Osteoblast (primary cell): Measurements from ENCODE around the gene JPH2. TPM values are rescaled to one million over a fixed set of nuclear protein-coding genes. Genes with fewer than 3 reads are reported as not detected.

Source experiments
- DNase-seq: peaks from one replicate; pipeline ENCODE4 v3.0.0; 2011; ENCODE audit warnings: low spot score, mixed read lengths; ENCODE audit not compliant: insufficient read length; ENCODE audit errors: missing footprints
- H2AFZ ChIP-seq: 2 replicates; pipeline ENCODE4 v1.6.0; 2011; ENCODE audit warnings: mild to moderate bottlenecking, low read length
- H3K27ac ChIP-seq: 2 replicates; pipeline ENCODE4 v1.5.1; 2011; ENCODE audit warnings: mild to moderate bottlenecking, low read depth, low read length, moderate library complexity
- H3K27me3 ChIP-seq: 2 replicates; pipeline ENCODE4 v1.6.0; 2012; ENCODE audit warnings: mild to moderate bottlenecking, control low read depth, inconsistent platforms, low read length, moderate library complexity; ENCODE audit not compliant: insufficient read depth
- H3K36me3 ChIP-seq: 2 replicates; pipeline ENCODE4 v1.5.1; 2011; ENCODE audit warnings: mild to moderate bottlenecking, low read length, control low read depth, moderate library complexity; ENCODE audit not compliant: insufficient read depth
- H3K4me1 ChIP-seq: 2 replicates; pipeline ENCODE4 v1.5.1; 2011; ENCODE audit warnings: mild to moderate bottlenecking, low read length, control low read depth, moderate library complexity; ENCODE audit not compliant: insufficient read depth
- H3K4me2 ChIP-seq: 2 replicates; pipeline ENCODE4 v1.6.0; 2011; ENCODE audit warnings: mild to moderate bottlenecking, low read length; ENCODE audit not compliant: insufficient read depth
- H3K4me3 ChIP-seq: fragments of 200-600 bp; sonication (generic); 3 replicates; pipeline ENCODE4 v1.5.1; 2012; ENCODE audit warnings: mild to moderate bottlenecking, low read length, inconsistent platforms; ENCODE audit not compliant: insufficient read depth
- H3K79me2 ChIP-seq: 2 replicates; pipeline ENCODE4 v1.6.0; 2012; ENCODE audit warnings: mild to moderate bottlenecking, low read length, control low read depth, inconsistent platforms; ENCODE audit not compliant: insufficient read depth
- H3K9me3 ChIP-seq: 2 replicates; pipeline ENCODE4 v1.5.1; 2011; ENCODE audit warnings: low read depth, low read length, control low read depth
- H4K20me1 ChIP-seq: 2 replicates; pipeline ENCODE4 v1.6.0; 2012; ENCODE audit warnings: mild to moderate bottlenecking, low read length, control low read depth; ENCODE audit not compliant: insufficient read depth
- total RNA-seq: library from RNA; depleted of rRNA; stranded (reverse); fragments of >200 nt; gene quantifications from 2 replicates; pipeline ENCODE4 v1.2.3, GENCODE V29; 2012
- TF ChIP-seq, protein P1 (sequence below): IDR thresholded peaks from 2 replicates; pipeline ENCODE4 v1.5.1; 2011; ENCODE audit warnings: mild to moderate bottlenecking, low read depth, low read length, moderate library complexity; ENCODE audit errors: extremely low read depth

JPH2 gene
- total RNA-seq, 1 donor: 2.2 TPM

DNA sequence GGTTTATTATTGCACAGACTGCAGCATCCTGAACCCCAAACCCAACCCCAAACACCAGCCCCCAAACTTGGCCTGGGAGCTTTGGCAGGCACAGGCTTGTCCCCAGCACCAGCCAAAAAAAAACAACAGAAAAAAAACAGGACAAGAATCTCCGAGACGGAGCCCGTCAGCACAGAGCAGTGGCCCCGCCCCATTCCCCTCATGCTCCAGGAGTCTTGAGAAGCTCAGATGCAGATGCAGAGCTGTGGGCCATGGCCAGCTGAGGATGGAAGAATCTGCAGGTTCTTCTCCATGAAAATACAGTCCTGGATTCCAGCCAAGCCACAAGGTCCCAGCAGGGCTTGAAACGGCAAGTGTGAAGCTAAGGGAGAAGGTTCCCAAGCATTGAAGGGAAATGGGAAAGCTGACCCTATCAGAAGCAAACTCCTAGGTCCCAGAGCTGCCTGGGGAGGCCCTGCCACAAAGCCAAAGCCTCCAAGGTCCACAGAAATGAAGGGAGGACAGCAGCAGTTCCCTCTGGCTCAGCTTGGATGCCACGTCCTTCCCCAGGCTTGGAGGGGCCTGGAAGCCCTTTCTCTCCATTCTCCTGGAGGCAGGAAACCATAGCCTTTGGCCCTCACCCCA lies 75.2 kb downstream of the JPH2 start:
- TF ChIP-seq, protein P1, sequence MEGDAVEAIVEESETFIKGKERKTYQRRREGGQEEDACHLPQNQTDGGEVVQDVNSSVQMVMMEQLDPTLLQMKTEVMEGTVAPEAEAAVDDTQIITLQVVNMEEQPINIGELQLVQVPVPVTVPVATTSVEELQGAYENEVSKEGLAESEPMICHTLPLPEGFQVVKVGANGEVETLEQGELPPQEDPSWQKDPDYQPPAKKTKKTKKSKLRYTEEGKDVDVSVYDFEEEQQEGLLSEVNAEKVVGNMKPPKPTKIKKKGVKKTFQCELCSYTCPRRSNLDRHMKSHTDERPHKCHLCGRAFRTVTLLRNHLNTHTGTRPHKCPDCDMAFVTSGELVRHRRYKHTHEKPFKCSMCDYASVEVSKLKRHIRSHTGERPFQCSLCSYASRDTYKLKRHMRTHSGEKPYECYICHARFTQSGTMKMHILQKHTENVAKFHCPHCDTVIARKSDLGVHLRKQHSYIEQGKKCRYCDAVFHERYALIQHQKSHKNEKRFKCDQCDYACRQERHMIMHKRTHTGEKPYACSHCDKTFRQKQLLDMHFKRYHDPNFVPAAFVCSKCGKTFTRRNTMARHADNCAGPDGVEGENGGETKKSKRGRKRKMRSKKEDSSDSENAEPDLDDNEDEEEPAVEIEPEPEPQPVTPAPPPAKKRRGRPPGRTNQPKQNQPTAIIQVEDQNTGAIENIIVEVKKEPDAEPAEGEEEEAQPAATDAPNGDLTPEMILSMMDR: no peak
- Histone ChIP-seq H3K27ac (no peak overlapping the region), H2AFZ (no peak overlapping the region)

DNA sequence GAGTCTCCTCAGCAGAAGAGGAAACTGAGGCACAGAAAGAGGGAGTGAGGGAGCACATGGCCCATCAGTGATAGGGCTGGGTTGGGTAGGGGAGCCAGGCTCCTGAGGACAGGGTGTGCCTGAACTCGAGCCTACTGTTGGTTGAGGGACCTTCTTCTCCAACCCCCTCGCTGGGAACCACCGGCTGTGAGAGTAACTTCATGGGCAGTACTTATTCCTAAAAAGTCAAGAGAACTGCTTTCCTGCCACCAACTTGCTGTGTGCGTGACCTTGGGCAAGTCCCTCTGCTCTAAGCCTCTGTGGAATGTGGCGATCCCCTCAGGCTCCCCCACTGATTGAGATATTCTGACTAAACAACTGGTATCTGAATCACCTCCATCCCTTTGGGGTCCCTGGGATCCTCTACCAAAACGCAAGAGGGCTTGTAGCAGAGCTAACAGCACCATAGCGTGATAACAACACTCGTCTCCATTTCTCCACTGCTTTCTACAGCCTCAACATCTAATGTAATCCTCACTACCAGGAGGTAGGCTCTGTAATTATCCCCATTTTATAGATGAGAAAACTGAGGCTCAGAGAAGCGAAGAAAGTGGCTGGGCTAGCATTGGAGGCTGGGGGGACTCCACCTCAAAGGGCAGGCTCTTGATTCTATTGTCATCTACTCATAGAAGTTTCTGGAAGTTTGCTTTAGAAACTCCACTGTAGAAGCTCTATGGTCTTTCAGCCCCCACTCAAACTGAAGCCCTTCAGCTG lies 76.0 kb downstream of the JPH2 start:
- Histone ChIP-seq H3K27ac (no peak overlapping the region), H3K36me3 (no peaks in the 10 kb centered on the region), H4K20me1 (no peaks in the 10 kb centered on the region), H3K4me2 (no peak overlapping the region), H2AFZ (no peak overlapping the region), H3K79me2 (no peaks in the 10 kb centered on the region), H3K27me3 (peaks cover 36% of the 10 kb centered on the region), H3K4me3 (no peak overlapping the region), H3K4me1 (no peaks in the 10 kb centered on the region), H3K9me3 (peaks cover 5% of the 10 kb centered on the region)
- TF ChIP-seq, protein P1: no peak
- no peak for DNase-seq

More for the DNA sequence above, 75.2 kb downstream of the JPH2 start:
- Histone ChIP-seq H3K27me3 (peaks cover 36% of the 10 kb centered on the region), H4K20me1 (no peaks in the 10 kb centered on the region), H3K36me3 (no peaks in the 10 kb centered on the region), H3K9me3 (peaks cover 5% of the 10 kb centered on the region), H3K4me3 (no peak overlapping the region), H3K79me2 (no peaks in the 10 kb centered on the region), H3K4me1 (no peaks in the 10 kb centered on the region), H3K4me2 (no peak overlapping the region)
- no peak for DNase-seq

DNA sequence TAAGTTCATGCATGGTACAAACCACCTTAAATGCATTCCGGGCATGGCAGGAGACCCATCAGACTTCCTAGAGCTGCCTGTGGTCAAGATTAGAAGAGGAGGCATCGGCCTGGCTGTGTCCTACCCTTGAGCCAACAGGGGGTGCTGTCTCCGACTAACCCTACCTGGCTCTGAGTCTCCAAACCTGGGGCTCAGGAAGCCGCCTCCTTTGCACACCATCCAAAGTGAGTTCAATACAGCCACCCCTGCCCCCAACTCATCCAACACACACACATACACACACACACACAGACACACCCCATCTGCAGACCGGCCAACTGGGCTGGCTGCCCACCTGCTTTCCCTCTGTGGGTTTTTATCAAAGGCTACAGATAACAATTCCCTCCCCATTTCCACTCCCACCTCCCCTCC lies 77.0 kb downstream of the JPH2 start:
- no peak overlapping the region for H3K27ac ChIP-seq
- DNase-seq: no peak
- H3K79me2 ChIP-seq: no peaks in the 10 kb centered on the region
- no peak overlapping the region for H3K4me3 ChIP-seq
- peaks cover 5% of the 10 kb centered on the region for H3K9me3 ChIP-seq
- H4K20me1 ChIP-seq: no peaks in the 10 kb centered on the region
- TF ChIP-seq, protein P1: peak; percentile 24
- no peaks in the 10 kb centered on the region for H3K4me1 ChIP-seq
- no peak overlapping the region for H3K4me2 ChIP-seq
- H3K27me3 ChIP-seq: peaks cover 29% of the 10 kb centered on the region
- no peaks in the 10 kb centered on the region for H3K36me3 ChIP-seq
- no peak overlapping the region for H2AFZ ChIP-seq

DNA sequence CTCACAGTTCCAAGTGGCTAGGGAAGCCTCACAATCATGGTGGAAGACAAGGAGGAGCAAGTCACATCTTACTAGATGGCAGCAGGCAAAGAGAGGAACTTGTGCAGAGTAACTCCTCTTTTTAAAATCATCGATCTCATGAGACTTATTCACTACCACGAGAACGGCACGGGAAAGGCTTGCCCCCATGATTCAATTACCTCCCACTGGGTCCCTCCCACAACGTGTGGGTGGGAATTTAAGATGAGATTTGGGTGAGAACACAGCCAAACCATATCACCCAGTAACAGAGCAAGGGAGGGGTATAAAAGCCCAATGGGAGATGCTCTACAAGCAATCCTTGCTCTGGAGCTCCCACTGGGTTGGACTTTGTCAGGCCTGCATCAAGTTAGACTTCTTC lies 80.4 kb downstream of the JPH2 start:
- no peak overlapping the region for H3K27ac ChIP-seq
- no peak overlapping the region for H2AFZ ChIP-seq
- no peaks in the 10 kb centered on the region for H4K20me1 ChIP-seq
- H3K27me3 ChIP-seq: peaks cover 33% of the 10 kb centered on the region
- TF ChIP-seq, protein P1: no peak
- no peaks in the 10 kb centered on the region for H3K4me1 ChIP-seq
- H3K79me2 ChIP-seq: no peaks in the 10 kb centered on the region
- H3K36me3 ChIP-seq: no peaks in the 10 kb centered on the region
- no peak overlapping the region for H3K4me2 ChIP-seq
- no peak for DNase-seq
- H3K4me3 ChIP-seq: no peak overlapping the region
- peaks cover 5% of the 10 kb centered on the region for H3K9me3 ChIP-seq
